GM21576 (cell line): ENCODE results near the gene TVP23B.
"Not testable (repeated sequence)": the region's sequence is repeated elsewhere in the genome, so short reads cannot be mapped to it uniquely, and the experiment has no call there.

Source experiments
- ATAC-seq: cut with Tn5 transposase; IDR thresholded peaks from one replicate; pipeline ENCODE4 v1.9.1; 2021; ENCODE audit warnings: mild to moderate bottlenecking, moderate library complexity; ENCODE audit not compliant: unreplicated experiment

Gene TVP23B

GRCh38 chr17:18786890-18787289, 5.9 kb downstream of the TVP23B start:
- not testable (repeated sequence) for ATAC-seq

DNA sequence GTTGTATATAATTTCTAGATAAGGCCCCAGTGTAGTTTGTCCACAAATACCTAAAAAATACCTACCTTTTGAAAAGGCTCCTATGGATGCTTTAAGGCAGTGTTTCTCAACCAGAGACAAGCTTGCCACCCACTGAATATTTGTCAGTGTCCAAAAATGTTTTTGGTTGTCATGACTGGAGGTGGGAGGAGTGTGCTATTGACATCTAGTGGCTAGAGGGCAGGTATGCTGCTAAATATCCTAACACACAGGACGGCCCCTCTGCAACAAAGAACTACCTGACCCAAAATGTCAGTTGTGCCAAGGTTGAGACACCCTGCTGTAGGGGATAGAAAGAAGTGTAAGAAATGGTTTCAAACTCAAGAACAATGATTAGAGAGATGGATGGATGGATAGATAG, 10.4 kb downstream of the TVP23B start:
- ATAC-seq: not testable (repeated sequence)

DNA sequence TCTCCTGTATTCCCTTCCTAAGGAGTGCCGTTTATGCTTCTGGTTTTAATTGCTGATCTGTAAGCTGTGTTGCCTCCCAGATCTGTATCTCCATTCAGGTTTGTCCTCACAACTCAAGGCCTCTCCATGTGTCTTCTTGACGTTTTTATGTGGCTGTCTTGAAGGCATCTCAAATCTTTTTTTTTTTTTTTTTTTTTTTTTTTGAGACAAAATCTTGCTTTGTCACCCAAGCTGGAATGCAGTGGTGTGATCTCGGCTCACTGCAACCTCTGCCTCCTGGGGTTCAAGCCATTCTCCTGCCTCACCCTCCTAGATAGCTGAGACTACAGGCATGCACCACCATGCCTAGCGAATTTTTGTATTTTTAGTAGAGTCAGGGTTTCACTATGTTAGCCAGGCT, 13.9 kb downstream of the TVP23B start:
- ATAC-seq: not testable (repeated sequence)

DNA sequence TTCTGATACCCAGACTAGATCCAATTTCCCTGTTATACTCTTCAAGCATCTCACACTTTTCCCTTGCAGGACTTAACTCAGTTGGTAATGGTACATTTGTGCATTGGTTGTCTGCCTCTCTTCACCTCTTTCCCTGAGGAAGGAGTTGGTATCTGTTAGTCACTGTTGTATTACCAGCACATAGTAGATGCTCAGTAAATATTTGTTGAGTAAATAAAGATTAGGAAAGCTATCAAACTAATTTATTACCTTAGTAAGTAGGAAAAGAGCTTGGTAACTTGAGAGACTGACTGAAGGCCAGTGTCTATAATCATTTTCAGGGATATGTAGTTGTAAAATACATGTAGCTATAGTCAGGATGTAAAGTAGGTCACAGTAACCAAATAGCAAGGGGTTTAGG, 15.9 kb downstream of the TVP23B start:
- ATAC-seq: not testable (repeated sequence)

GRCh38 chr17:18803458-18804245, 22.7 kb downstream of the TVP23B start:
- not testable (repeated sequence) for ATAC-seq

DNA sequence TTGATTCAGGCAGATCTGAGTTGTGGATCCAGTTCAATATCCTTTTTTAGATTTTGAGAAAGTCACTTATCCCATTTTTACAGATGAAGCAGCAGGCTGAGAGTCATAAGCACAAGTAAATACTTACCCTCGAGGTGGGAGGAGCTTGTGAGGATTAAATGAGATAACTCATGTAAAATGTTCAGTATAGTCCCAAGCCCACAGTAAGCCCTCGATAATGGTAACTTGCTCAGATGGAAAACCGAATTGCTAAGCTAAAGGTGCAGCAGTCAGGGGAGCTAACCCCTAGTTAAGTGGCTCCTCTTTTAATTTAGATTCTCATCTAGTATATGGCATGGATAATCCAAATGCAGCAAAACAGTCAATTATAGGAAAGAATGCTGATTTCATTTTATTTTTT, 34.9 kb downstream of the TVP23B start:
- not testable (repeated sequence) for ATAC-seq

DNA sequence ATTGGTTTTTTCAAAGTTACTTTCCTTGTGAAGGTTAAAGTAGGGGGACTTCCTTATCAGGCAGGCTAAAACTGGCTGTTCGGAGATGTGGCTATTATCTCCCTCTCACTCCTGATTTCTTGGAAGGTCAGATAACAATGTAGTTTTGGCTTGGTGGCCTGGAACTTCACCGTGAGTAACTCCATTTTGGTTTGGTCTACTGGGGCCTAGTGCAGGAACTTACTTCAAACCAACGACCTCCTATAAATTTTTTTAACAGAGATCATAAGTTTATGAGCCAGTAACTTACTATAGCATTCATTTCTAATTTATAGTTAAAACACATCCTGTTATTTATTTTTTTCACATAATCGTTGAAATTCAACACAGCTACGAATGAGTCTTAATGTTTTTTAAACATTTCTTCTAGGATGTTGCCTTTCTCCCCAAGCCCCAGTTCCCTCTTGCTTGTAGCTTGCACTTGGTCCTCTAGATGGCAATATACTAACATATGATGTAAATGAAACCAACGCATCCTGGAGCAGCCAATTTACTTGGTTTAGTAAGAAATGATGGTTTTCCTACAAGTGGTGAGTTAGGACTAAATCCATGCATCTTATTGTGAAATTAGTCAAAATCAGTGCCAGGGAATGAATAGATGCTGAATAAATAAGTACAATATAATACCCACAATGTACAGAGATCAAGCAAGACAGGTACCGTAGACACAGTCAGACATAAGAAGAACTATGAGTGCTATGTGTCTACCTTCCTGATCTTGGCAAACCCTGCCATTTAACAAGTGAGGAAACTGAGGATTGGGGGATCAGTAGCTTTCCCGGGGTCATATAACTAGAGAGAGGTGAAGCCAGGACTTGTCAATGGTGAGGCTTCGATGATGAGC, 35.7 kb downstream of the TVP23B start:
- not testable (repeated sequence) for ATAC-seq

DNA sequence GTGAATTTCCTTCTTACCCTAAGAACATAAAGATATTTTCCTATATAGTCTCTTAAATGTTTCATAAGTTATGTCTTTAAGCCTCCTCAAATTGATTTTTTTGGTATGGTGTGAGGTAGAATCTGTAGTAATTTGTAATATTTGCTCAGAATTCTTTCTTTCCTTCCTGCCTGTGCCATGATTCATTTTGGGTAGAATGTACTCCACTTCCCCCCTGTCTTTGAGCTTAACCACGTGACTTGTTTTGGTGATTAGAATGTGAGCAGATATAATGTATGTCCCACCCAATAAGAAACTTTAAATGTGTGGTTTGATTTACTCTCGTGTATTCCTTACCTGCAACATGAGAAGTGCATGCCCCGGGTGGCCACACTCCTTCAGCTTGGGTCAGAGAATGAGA, 40.4 kb downstream of the TVP23B start:
- ATAC-seq: not testable (repeated sequence)

GRCh38 chr17:18827613-18828012, 46.6 kb downstream of the TVP23B start:
- not testable (repeated sequence) for ATAC-seq

- ATAC-seq: no peak
Measured at GRCh38 chr17:18848501-18848900, 67.5 kb downstream of the TVP23B start.

GRCh38 chr17:18850679-18851078, 69.7 kb downstream of the TVP23B start:
- ATAC-seq: no peak

GRCh38 chr17:18851201-18851600, 70.2 kb downstream of the TVP23B start:
- no peak for ATAC-seq

GRCh38 chr17:18854956-18855355, 74.0 kb downstream of the TVP23B start:
- ATAC-seq: no peak

GRCh38 chr17:18855831-18856569, 75.0 kb downstream of the TVP23B start:
- peak; percentile 66 for ATAC-seq
